WI38 (cell line): ENCODE data around the gene STAT3.

ENCODE experiments used
- H3K4me3 ChIP-seq: 2 replicates; pipeline ENCODE4 v1.5.1; 2011; ENCODE audit warnings: low read depth, mild to moderate bottlenecking, control low read depth, low read length
- TF ChIP-seq, protein P1 (sequence below): IDR thresholded peaks from 2 replicates; pipeline ENCODE4 v1.5.1; 2012; ENCODE audit warnings: low read depth, mild to moderate bottlenecking, control low read depth, low read length

The STAT3 gene

DNA sequence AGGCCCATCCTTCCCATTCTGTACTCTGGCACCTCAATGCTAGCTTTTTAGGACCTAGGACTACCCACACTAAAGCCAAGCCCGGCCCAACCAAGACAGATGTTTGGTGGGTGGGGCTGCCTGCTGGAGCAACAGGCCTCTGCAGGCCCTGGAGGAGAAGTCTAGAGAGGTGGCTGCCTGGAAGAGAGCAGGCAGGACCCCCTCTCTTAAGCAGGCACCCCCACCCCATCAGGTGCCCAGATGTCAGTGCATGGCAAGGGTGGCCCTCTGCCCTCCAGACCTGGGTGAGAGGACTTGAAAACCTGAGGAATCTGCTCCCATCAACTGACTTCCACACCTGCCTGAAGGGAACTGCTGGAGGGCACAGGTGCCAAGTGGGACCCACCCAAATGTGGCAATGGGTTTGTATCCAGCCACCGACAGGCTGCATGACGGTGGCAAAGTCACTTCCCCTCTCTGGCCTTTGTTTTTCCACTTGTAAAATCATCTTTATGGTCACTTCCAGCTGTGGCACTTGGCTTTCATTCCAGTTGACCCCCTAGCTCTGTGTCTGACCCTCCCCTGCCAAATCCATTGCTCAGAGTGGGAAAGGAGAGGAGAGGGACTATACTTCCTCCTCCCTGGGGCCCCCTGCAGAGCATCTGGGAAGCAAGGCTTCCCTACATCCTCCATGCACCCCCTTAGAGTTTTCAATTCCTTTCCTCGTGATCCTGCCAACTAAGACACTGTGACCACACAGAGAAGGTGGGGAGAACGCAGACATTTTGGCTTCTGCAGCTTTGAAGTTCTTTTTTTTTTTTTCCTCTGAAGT, 101.6 kb downstream of the STAT3 start:
- TF ChIP-seq, protein P1, sequence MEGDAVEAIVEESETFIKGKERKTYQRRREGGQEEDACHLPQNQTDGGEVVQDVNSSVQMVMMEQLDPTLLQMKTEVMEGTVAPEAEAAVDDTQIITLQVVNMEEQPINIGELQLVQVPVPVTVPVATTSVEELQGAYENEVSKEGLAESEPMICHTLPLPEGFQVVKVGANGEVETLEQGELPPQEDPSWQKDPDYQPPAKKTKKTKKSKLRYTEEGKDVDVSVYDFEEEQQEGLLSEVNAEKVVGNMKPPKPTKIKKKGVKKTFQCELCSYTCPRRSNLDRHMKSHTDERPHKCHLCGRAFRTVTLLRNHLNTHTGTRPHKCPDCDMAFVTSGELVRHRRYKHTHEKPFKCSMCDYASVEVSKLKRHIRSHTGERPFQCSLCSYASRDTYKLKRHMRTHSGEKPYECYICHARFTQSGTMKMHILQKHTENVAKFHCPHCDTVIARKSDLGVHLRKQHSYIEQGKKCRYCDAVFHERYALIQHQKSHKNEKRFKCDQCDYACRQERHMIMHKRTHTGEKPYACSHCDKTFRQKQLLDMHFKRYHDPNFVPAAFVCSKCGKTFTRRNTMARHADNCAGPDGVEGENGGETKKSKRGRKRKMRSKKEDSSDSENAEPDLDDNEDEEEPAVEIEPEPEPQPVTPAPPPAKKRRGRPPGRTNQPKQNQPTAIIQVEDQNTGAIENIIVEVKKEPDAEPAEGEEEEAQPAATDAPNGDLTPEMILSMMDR: no peak
- H3K4me3 ChIP-seq: no peak overlapping the region

DNA sequence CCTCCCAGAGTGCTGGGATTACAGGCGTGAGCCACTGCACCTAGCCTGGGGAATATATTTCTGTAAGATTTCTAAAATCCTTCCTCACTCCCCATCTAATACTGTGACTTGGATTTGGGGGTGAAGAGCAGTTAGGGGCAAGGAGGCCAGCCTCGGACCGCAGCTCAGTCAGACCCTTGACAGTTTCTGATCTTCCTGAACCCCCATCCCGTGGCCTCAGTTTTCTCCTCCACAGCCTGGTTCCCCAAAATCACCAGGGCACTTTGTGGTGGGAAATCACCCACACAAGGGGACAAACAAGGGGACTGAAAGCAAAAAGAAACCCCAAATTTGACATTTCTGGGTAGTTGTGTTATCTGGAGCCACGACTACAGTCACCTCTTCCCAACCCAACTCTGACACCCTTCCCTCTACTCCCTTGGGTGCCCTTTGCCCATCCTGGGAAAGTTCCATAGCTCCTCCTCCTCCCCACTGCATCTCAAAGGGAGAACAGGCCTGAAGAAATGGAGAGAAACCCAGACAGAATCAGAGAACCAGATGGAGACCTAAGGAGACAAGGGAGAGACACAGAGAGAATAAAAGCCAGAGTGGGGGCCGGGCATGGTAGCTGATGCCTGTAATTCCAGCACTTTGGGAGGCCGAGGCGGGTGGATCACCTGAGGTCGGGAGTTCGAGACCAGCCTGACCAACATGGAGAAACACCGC, 102.7 kb downstream of the STAT3 start:
- H3K4me3 ChIP-seq: no peak overlapping the region
- TF ChIP-seq, protein P1: no peak

- H3K4me3 ChIP-seq: no peak overlapping the region
- TF ChIP-seq, protein P1: no peak
Observed at GRCh38 chr17:42284566-42284965, 103.7 kb downstream of the STAT3 start.

- TF ChIP-seq, protein P1: no peak
Observed at GRCh38 chr17:42284024-42284369, 104.2 kb downstream of the STAT3 start.

DNA sequence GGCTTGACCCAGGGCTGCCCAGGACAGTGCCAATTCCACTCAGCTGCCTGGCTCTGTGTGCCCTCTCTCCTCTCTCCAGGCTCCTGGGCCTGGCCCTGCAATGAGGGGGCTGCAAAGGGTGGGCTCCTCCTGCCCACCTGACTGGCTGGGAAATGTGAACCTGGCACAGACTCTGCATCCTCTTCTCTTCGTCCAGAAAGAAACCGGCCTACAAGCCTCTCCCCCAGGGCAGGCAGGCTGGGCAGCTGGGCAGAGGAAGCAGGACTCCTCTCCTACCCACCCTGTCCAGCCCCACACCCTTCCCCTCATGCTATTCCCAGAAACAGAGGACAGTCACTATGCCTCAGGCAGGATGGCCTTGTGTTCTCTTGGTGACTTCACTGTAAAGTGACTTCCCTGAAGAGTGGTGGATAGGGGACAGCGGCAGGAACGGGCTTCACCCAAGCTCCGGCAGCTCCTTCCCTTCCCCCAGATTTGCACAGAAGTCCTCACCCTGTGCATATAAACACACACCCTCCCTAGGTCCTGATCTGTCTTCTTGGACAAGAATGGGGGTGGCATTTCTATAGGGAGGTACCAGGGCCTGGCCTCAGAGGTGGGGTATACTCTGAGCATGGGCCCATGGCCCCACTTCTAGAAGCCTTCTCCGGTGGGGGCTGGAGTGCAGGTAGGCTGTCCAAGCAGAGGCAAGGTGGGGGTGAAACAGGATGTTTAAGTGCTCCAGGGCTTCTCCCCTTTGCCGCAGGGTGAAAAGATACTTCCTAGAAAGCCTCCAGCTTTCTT, 104.8 kb downstream of the STAT3 start:
- no peak overlapping the region for H3K4me3 ChIP-seq
- TF ChIP-seq, protein P1: no peak

More at GRCh38 chr17:42284024-42284369, 104.2 kb downstream of the STAT3 start:
- H3K4me3 ChIP-seq: no peak overlapping the region

GRCh38 chr17:42282478-42283080, 105.7 kb downstream of the STAT3 start:
- no peak overlapping the region for H3K4me3 ChIP-seq
- TF ChIP-seq, protein P1: no peak
